NCI-H2029 treated with DMSO at 0.1 percent for 48 hours (cell line): ENCODE results near the gene CABP2.

ENCODE experiments used
- DNase-seq: peaks from one replicate; lab custom pipeline; 2025; lab: John Stamatoyannopoulos, UW

Gene CABP2

GRCh38 chr11:67507864-67508485 lies 15.3 kb downstream of the CABP2 start, which contains the start of gene CDK2AP2:
TSS of gene CDK2AP2 (minus strand) at chr11:67508162. CDS start at chr11:67508082, 80 bp downstream.
- DNase-seq = peak; percentile 85

GRCh38 chr11:67507242-67507863 lies 15.9 kb downstream of the CABP2 start:
- no peak for DNase-seq

GRCh38 chr11:67506426-67507051 lies 16.7 kb downstream of the CABP2 start:
- DNase-seq = no peak

GRCh38 chr11:67505605-67506396 lies 17.4 kb downstream of the CABP2 start:
- DNase-seq = peak; percentile 70

- no peak for DNase-seq
Observed at GRCh38 chr11:67504950-67505581, 18.2 kb downstream of the CABP2 start, which contains the start of gene PITPNM1. TSS of gene PITPNM1 (minus strand) at chr11:67505363. CDS start at chr11:67504180, 1,183 bp downstream.

GRCh38 chr11:67504005-67504949 lies 19.0 kb downstream of the CABP2 start:
- no peak for DNase-seq

- DNase-seq = no peak
Observed at GRCh38 chr11:67503119-67504004, 19.9 kb downstream of the CABP2 start.

- DNase-seq = no peak
Observed at GRCh38 chr11:67502328-67502979, 20.8 kb downstream of the CABP2 start.

- no peak for DNase-seq
Observed at GRCh38 chr11:67501854-67502253, 21.4 kb downstream of the CABP2 start.

- DNase-seq = no peak
Observed at GRCh38 chr11:67500831-67501715, 22.2 kb downstream of the CABP2 start.

- no peak for DNase-seq
Observed at GRCh38 chr11:67500484-67500821, 22.8 kb downstream of the CABP2 start.

GRCh38 chr11:67499808-67500483 lies 23.3 kb downstream of the CABP2 start:
- DNase-seq = no peak

GRCh38 chr11:67498544-67498972 lies 24.7 kb downstream of the CABP2 start:
- no peak for DNase-seq

GRCh38 chr11:67497656-67498291 lies 25.5 kb downstream of the CABP2 start:
- DNase-seq = no peak

GRCh38 chr11:67496113-67496512 lies 27.1 kb downstream of the CABP2 start:
- no peak for DNase-seq

- no peak for DNase-seq
Observed at GRCh38 chr11:67495234-67496005, 27.8 kb downstream of the CABP2 start.
